ENCODE results near the gene ME3. TPM values are rescaled to one million over a fixed set of nuclear protein-coding genes. Genes with fewer than 3 reads are reported as not detected.

The ME3 gene
- polyA plus RNA-seq, 1 donor (not counting 4 experiments of a cell fraction or from before 2014, with no cell fraction given) = 1.0 TPM

GRCh38 chr11:86591631-86592030 lies 80.8 kb downstream of the ME3 start:
- no peak overlapping the region for H3K4me2 ChIP-seq (ENCODE audit: control insufficient read depth, extremely low read depth, insufficient read depth, low read depth, low read length)
- dilution Hi-C loops (cut with MboI; ENCODE audit: extremely low pct_ligation_motif_present, low sequenced_read_pairs) = no loop called here
- H3K9ac ChIP-seq (ENCODE audit: control insufficient read depth, extremely low read depth, insufficient read depth, low read length) = no peak overlapping the region
- TF ChIP-seq CTCF (optimal IDR thresholded peaks at IDR 0.05 in 1 of 3, IDR thresholded peaks at IDR 0.05 in 1 of 3, conservative IDR thresholded peaks at IDR 0.05 in 1 of 3; ENCODE audit: extremely low read depth in 1 of 3, insufficient read depth in 2 of 3, low read length in 3 of 3) (no peak), EZH2 (IDR thresholded peaks at IDR 0.05; ENCODE audit: low read length) (no peak)
- no peak overlapping the region for H3K4me3 ChIP-seq (ENCODE audit: control insufficient read depth in 2 of 3, extremely low read depth in 1 of 3, insufficient read depth in 2 of 3, low read depth in 1 of 3, low read length in 3 of 3)
- peaks cover 39% of the 10 kb centered on the region for H3K4me1 ChIP-seq (ENCODE audit: control insufficient read depth, extremely low read depth, insufficient read depth, low read length)
- FAIRE-seq = no peak
- no peaks in the 10 kb centered on the region for H3K79me2 ChIP-seq (ENCODE audit: control insufficient read depth, insufficient read depth, low read length)
- H3K9me3 ChIP-seq (ENCODE audit: control insufficient read depth, low read depth, low read length) = no peaks in the 10 kb centered on the region
- DNase-seq (ENCODE audit: low read depth, low spot score) = no peak
- no peaks in the 10 kb centered on the region for H3K27me3 ChIP-seq (ENCODE audit: control insufficient read depth, extremely low read depth, insufficient read depth, low read length)
- H3K9me1 ChIP-seq (ENCODE audit: control insufficient read depth, extremely low read depth, insufficient read depth, low read length) = no peaks in the 10 kb centered on the region
- no peak overlapping the region for H2AFZ ChIP-seq (ENCODE audit: control insufficient read depth, low read length)
- no peaks in the 10 kb centered on the region for H3K36me3 ChIP-seq (ENCODE audit: control insufficient read depth in 2 of 2, extremely low read depth in 1 of 2, insufficient read depth in 2 of 2, low read length in 2 of 2)
- no peak overlapping the region for H3K27ac ChIP-seq (ENCODE audit: control insufficient read depth, insufficient read depth, low read length)
- no peaks in the 10 kb centered on the region for H4K20me1 ChIP-seq (ENCODE audit: control insufficient read depth, extremely low read depth, insufficient read depth, low read length)

GRCh38 chr11:86589856-86590589 lies 82.4 kb downstream of the ME3 start:
- TF ChIP-seq CTCF (optimal IDR thresholded peaks at IDR 0.05 in 1 of 3, IDR thresholded peaks at IDR 0.05 in 1 of 3, conservative IDR thresholded peaks at IDR 0.05 in 1 of 3; ENCODE audit: extremely low read depth in 1 of 3, insufficient read depth in 2 of 3, low read length in 3 of 3) (no peak), EZH2 (IDR thresholded peaks at IDR 0.05; ENCODE audit: low read length) (no peak)
- Histone ChIP-seq H3K4me1 (ENCODE audit: control insufficient read depth, extremely low read depth, insufficient read depth, low read length) (peaks cover 32% of the 10 kb centered on the region), H3K9me1 (ENCODE audit: control insufficient read depth, extremely low read depth, insufficient read depth, low read length) (no peaks in the 10 kb centered on the region), H3K4me2 (ENCODE audit: control insufficient read depth, extremely low read depth, insufficient read depth, low read depth, low read length) (no peak overlapping the region), H3K4me3 (ENCODE audit: control insufficient read depth in 2 of 3, extremely low read depth in 1 of 3, insufficient read depth in 2 of 3, low read depth in 1 of 3, low read length in 3 of 3) (no peak overlapping the region), H3K27me3 (ENCODE audit: control insufficient read depth, extremely low read depth, insufficient read depth, low read length) (no peaks in the 10 kb centered on the region), H4K20me1 (ENCODE audit: control insufficient read depth, extremely low read depth, insufficient read depth, low read length) (no peaks in the 10 kb centered on the region), H3K9me3 (ENCODE audit: control insufficient read depth, low read depth, low read length) (no peaks in the 10 kb centered on the region), H3K79me2 (ENCODE audit: control insufficient read depth, insufficient read depth, low read length) (no peaks in the 10 kb centered on the region), H3K9ac (ENCODE audit: control insufficient read depth, extremely low read depth, insufficient read depth, low read length) (no peak overlapping the region), H3K36me3 (ENCODE audit: control insufficient read depth in 2 of 2, extremely low read depth in 1 of 2, insufficient read depth in 2 of 2, low read length in 2 of 2) (no peaks in the 10 kb centered on the region), H2AFZ (ENCODE audit: control insufficient read depth, low read length) (no peak overlapping the region), H3K27ac (ENCODE audit: control insufficient read depth, insufficient read depth, low read length) (no peak overlapping the region)
- FAIRE-seq (no peak), DNase-seq (ENCODE audit: low read depth, low spot score) (no peak)
- dilution Hi-C loops (cut with MboI; ENCODE audit: extremely low pct_ligation_motif_present, low sequenced_read_pairs) = no loop called here
